Neural progenitor cell (in vitro differentiated cells): ENCODE data around the gene POC1A.

Experiments
- EZH2 ChIP-seq: fragments of 200-600 bp; sonication (generic); IDR thresholded peaks from 2 replicates; pipeline ENCODE4 v1.6.1; 2017; ENCODE audit warnings: antibody characterized with exemption, mild to moderate bottlenecking, moderate library complexity
- EZH2phosphoT487 ChIP-seq: fragments of 200-600 bp; sonication (generic); IDR thresholded peaks from 2 replicates; pipeline ENCODE4 v1.6.1; 2017; ENCODE audit warnings: antibody characterized with exemption
- TF ChIP-seq, protein P1 (sequence below): fragments of 200-600 bp; sonication (generic); IDR thresholded peaks from 2 replicates; pipeline ENCODE4 v1.5.1; 2017; ENCODE audit warnings: antibody characterized with exemption, mild to moderate bottlenecking

DNA sequence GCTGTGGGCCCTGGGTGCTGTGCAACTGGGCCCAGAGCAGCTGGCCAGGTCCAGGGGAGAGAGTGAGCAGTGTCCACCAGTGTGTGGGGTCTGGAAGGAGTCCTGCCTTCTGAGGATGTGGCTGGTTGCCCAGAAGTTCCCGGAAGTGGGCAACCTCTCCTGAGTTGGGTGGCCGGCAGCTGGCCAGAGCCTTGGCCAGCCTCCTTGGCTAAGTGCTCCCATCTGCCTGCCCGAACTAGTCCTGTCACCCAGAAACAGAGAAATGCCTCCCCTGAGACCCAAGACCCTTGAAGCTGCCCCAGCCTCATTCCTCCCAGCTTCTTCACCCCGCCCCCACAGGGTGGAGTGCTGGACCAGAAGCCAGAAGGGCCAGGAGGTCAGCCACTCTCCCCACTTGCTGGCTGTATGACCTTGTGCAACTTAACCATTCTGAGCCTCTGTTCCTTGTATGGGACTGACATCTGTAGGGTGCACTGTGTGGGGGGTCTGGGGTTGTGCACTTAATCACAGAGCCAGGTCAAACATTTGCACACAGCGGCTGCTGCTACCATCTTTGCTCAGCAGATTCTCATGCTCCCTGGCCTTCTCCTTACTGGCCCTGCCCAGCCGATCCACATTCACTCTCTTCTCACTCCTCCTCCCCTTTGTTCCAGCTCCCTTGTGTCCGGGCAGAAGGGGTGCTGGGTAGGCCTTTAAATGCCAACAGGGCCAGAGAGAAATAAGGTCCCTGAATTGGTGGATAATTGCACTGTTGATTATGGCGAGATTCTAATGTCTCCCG lies 36.3 kb upstream of the POC1A start:
- TF ChIP-seq, protein P1, sequence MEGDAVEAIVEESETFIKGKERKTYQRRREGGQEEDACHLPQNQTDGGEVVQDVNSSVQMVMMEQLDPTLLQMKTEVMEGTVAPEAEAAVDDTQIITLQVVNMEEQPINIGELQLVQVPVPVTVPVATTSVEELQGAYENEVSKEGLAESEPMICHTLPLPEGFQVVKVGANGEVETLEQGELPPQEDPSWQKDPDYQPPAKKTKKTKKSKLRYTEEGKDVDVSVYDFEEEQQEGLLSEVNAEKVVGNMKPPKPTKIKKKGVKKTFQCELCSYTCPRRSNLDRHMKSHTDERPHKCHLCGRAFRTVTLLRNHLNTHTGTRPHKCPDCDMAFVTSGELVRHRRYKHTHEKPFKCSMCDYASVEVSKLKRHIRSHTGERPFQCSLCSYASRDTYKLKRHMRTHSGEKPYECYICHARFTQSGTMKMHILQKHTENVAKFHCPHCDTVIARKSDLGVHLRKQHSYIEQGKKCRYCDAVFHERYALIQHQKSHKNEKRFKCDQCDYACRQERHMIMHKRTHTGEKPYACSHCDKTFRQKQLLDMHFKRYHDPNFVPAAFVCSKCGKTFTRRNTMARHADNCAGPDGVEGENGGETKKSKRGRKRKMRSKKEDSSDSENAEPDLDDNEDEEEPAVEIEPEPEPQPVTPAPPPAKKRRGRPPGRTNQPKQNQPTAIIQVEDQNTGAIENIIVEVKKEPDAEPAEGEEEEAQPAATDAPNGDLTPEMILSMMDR, result no peak
- TF ChIP-seq EZH2, result no peak
- TF ChIP-seq EZH2phosphoT487, result no peak
